Fibroblast of villous mesenchyme (primary cell): ENCODE results near the gene CYTH1. TPM values are rescaled to one million over a fixed set of nuclear protein-coding genes. Genes with fewer than 3 reads are reported as not detected.

ENCODE experiments used
- DNase-seq: peaks from one replicate; pipeline ENCODE4 v3.0.0-alpha.2; 2010; ENCODE audit warnings: low read depth
- H3K4me3 ChIP-seq: 2 replicates; pipeline ENCODE4 v1.5.1; 2011; ENCODE audit warnings: low read depth, mild to moderate bottlenecking, low read length
- total RNA-seq: library from RNA; depleted of rRNA; stranded (reverse); fragments of >200 nt; gene quantifications from 2 replicates; pipeline ENCODE4 v1.2.3, GENCODE V29; 2012
- TF ChIP-seq, protein P1 (sequence below): IDR thresholded peaks from 2 replicates; pipeline ENCODE4 v1.5.1; 2012; ENCODE audit warnings: low read depth, mild to moderate bottlenecking, low read length; ENCODE audit not compliant: insufficient read depth

The CYTH1 gene
- total RNA-seq, 1 donor = 19.4 TPM

DNA sequence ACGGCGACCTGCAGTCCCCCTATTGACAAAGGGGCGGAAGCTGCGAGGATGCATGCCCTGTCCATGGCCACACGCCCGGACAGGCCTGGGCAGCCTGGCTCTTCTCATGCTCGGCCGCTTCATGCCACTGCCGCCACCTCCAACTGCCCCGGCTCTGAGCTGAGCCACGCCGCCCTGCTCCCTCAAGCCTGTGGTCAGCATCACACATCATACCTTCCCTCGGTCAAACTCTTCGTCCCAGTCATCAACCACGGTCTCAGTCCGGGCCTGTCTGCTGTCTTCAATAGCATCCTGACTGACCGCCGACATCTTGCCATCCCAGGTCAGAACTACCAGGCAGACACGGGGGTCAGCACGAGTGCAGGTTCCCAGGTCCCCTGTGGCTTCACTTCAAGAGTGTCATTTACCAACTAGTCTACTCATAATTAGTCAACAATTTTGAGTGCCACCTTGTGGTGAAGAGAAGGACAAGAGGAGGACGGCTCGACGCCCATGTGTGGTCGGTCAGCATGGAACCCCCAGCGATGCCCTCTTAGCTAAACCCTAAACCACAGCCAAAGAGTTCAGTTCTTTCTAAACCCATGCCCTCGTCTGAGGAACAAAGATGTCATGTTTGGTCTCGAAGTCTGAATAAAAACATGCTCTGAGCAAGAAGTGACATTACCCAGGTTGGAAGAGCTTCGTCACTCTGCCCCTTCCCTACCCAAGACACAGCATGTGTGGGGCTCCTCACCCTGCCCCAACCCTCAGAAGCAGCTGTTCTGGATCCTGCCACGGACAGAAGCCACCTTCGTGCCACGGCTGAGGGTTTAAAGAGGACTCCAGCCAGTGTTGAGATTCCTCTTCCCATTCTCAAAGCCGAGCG, 16.9 kb upstream of the CYTH1 start:
- H3K4me3 ChIP-seq = no peak overlapping the region
- peak; percentile 38 for DNase-seq
- TF ChIP-seq, protein P1, sequence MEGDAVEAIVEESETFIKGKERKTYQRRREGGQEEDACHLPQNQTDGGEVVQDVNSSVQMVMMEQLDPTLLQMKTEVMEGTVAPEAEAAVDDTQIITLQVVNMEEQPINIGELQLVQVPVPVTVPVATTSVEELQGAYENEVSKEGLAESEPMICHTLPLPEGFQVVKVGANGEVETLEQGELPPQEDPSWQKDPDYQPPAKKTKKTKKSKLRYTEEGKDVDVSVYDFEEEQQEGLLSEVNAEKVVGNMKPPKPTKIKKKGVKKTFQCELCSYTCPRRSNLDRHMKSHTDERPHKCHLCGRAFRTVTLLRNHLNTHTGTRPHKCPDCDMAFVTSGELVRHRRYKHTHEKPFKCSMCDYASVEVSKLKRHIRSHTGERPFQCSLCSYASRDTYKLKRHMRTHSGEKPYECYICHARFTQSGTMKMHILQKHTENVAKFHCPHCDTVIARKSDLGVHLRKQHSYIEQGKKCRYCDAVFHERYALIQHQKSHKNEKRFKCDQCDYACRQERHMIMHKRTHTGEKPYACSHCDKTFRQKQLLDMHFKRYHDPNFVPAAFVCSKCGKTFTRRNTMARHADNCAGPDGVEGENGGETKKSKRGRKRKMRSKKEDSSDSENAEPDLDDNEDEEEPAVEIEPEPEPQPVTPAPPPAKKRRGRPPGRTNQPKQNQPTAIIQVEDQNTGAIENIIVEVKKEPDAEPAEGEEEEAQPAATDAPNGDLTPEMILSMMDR = peak; percentile 45

DNA sequence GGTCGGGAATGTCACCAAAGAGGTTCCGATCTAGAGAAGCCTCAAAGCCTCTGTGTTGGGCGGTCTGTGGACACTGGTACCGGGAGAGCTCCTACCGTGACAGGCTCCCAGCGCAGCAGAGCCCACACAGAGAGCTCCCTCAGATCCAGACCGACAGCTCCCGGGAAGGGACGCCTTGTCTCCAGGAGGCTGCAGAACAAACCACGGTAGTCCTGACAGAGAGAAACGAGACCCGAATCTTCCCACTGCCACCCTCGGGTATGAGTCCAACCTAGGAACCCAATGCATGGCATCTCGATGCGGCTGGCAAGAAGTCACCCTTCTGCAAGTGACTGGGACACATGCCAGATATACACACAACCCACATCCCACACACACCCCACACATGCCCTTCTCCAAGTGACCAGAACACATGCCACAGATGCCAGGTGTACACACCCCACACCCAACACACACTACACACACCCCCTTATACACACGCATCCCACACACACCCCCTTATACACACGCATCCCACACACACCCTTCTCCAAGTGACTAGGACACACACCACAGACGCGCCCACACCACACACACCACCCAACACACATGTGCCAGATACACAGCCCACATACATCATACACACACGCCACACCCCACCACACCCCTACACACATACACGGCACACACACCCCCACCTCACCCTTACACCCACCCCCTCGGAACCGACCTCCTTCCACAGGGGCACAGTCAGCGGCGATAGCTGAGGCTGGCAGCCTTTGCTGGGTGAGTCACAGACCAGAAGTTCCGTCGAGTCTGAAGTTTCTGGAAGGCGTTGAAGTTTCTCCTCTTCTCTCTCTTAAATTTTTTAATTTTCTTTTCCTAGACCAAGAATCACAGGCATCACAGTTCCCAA, 15.9 kb upstream of the CYTH1 start:
- TF ChIP-seq, protein P1 = no peak
- H3K4me3 ChIP-seq = no peak overlapping the region
- no peak for DNase-seq

GRCh38 chr17:78797213-78797612, 15.1 kb upstream of the CYTH1 start:
- no peak for DNase-seq
- TF ChIP-seq, protein P1 = no peak
- no peak overlapping the region for H3K4me3 ChIP-seq

DNA sequence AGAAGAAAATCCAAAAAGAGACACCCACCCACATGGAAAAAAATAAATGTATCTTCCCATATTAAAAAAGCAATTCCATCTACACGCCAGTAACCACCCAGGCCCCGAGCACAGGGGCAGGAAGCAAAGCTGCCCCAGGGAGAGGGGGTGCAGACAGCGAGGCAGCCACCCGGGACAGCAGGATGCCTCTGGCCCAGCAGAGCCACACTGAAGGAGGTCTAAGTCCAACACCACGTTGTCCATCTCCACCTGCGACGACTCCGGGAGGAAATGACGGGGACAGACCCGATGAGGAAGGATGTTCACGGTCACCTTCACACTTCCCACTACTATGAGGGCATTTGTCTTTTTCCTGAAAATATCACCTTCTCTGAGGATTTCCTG, 14.4 kb upstream of the CYTH1 start:
- no peak overlapping the region for H3K4me3 ChIP-seq
- TF ChIP-seq, protein P1 = no peak
- no peak for DNase-seq

DNA sequence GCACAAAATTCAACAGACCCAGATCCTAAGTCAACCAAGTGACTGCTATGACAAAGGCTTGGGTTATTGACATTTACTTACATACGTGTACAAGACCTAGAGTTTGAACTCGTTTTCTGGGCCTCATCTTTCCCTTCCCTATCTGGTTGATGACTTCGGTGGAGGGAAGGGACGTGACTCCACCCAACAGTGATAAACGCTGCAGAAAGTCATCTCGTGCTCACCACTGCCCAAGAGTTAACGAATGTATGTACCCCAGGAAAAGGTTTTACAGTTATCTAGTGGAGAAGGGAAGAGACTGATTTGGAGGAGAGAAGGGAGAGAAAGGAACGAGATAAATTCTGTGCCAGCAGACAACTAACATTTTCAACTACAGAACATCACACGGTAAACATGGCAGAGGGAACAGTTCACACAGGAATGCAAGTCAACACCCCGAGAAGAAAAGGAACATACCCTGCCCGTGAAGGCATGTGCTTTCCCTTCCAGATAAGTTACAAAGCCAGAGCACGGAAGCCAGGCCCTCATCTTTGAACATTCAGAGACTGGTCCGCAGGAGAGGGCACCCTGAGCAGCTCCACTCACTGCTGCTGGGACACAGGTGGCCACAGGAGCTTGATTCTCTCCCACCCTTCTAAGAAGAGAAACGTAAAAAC, 13.9 kb upstream of the CYTH1 start:
- H3K4me3 ChIP-seq = no peak overlapping the region
- TF ChIP-seq, protein P1 = no peak
- DNase-seq = no peak

GRCh38 chr17:78794864-78795640, 13.0 kb upstream of the CYTH1 start:
- no peak overlapping the region for H3K4me3 ChIP-seq
- DNase-seq = no peak
- TF ChIP-seq, protein P1 = no peak
